Small intestine (tissue), 16 donors: Measurements from ENCODE around the gene ATOSA. TPM values are rescaled to one million over a fixed set of nuclear protein-coding genes. Genes with fewer than 3 reads are reported as not detected.
A peak's percentile ranks its signal among the peaks of the same experiment; 100 is the strongest.

Source experiments
- DNase-seq, 2 donors: peaks; one replicate each; pipeline versions ENCODE4 v3.0.0 to v3.0.0-alpha.2; 2013
- FAIRE-seq: peaks from 2 replicates; lab custom pipeline; 2012; peaks lifted over from hg19 to GRCh38; lab: Jason Lieb, UNC
- H3K27ac ChIP-seq, 3 donors: one replicate each; pipeline ENCODE4 v1.5.1; 2013; ENCODE audit warnings: low read length in 2 of 3, mild to moderate bottlenecking in 2 of 3, control low read depth in 1 of 3, inconsistent platforms in 1 of 3, low read depth in 1 of 3, moderate library complexity in 1 of 3
- H3K27me3 ChIP-seq, 3 donors: one replicate each; pipeline ENCODE4 v1.6.1; 2013; ENCODE audit warnings: low read length in 3 of 3, inconsistent platforms in 1 of 3; ENCODE audit not compliant: control insufficient read depth in 3 of 3, insufficient read depth in 3 of 3
- H3K36me3 ChIP-seq, 3 donors: one replicate each; pipeline ENCODE4 v1.6.1; 2013; ENCODE audit warnings: low read length in 3 of 3, inconsistent platforms in 1 of 3, low read depth in 1 of 3, mild to moderate bottlenecking in 1 of 3, moderate library complexity in 1 of 3; ENCODE audit not compliant: control insufficient read depth in 3 of 3, insufficient read depth in 2 of 3
- H3K4me1 ChIP-seq, 3 donors: one replicate each; pipeline ENCODE4 v1.6.1; 2013; ENCODE audit warnings: low read length in 2 of 3, inconsistent platforms in 1 of 3, low read depth in 1 of 3, mild to moderate bottlenecking in 1 of 3, moderate library complexity in 1 of 3; ENCODE audit not compliant: control insufficient read depth in 3 of 3, insufficient read depth in 2 of 3
- H3K4me3 ChIP-seq, 3 donors: one replicate each; pipeline ENCODE4 v1.5.1; 2013; ENCODE audit warnings: low read length in 3 of 3, control low read depth in 1 of 3, inconsistent platforms in 1 of 3, low read depth in 1 of 3, mild to moderate bottlenecking in 1 of 3, moderate library complexity in 1 of 3
- H3K9me3 ChIP-seq, 2 donors: one replicate each; pipeline ENCODE4 v1.6.1; 2013; ENCODE audit warnings: low read depth in 1 of 2, low read length in 1 of 2; ENCODE audit not compliant: control insufficient read depth in 2 of 2, insufficient read depth in 1 of 2
- WGBS, 3 donors: extraction: QIAGEN DNeasy Blood & Tissue Kit; methylation state at CpG; one replicate each; pipeline ENCODE4 v1.1.7; 2013; 5-methylcytosine and 5-hydroxymethylcytosine counted together
- long read RNA-seq, 10 donors: transcript quantifications; one replicate each; lab custom pipeline, GENCODE V29; 2026
- polyA plus RNA-seq, 4 donors: library from polyadenylated mRNA; stranded (reverse) in 3 of 4; unstranded in 1 of 4; fragments of 200-250 nt in 3 of 4; fragments of 120-200 nt in 1 of 4; gene quantifications; one replicate each; pipeline versions ENCODE4 v1.2.1 to v1.2.3, GENCODE V29; 2013
- donor health status: healthy with polysubstance abuse.
- donor health status: control.
- donor health status: control.
- donor health status: Bipolar disorder and iron deficiency.
- donor health status: healthy.

Gene ATOSA, protein sequence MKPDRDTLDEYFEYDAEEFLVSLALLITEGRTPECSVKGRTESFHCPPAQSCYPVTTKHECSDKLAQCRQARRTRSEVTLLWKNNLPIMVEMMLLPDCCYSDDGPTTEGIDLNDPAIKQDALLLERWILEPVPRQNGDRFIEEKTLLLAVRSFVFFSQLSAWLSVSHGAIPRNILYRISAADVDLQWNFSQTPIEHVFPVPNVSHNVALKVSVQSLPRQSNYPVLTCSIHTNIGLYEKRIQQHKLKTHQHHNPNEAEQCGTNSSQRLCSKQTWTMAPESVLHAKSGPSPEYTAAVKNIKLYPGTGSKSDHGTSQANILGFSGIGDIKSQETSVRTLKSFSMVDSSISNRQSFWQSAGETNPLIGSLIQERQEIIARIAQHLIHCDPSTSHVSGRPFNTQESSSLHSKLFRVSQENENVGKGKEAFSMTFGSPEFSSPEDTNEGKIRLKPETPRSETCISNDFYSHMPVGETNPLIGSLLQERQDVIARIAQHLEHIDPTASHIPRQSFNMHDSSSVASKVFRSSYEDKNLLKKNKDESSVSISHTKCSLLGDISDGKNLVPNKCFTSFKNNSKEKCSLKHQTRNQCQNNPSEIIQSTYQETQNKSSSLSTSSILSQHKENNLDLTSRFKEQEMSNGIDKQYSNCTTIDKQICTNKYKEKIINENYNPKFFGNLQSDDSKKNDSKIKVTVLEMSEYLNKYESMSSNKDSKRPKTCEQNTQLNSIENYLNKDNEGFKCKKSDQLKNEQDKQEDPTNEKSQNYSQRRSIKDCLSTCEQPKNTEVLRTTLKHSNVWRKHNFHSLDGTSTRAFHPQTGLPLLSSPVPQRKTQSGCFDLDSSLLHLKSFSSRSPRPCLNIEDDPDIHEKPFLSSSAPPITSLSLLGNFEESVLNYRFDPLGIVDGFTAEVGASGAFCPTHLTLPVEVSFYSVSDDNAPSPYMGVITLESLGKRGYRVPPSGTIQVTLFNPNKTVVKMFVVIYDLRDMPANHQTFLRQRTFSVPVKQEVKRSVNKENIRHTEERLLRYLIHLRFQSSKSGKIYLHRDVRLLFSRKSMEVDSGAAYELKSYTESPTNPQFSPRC
- 10 to 100 TPM; 13.4 to 38.6 (median 25.0) TPM for polyA plus RNA-seq
- long read RNA-seq, donor 1 = 0 reads
- long read RNA-seq, donor 2 = 0 reads
- long read RNA-seq, donor 3, partial matches to known transcripts = 0 of 3 reads
- long read RNA-seq, donor 3, other reads (novel, unspliced or antisense) = 0 of 3 reads
- long read RNA-seq, donor 4 = 0 reads
- long read RNA-seq, donor 5 = 0 reads
- long read RNA-seq, donor 6, partial matches to known transcripts = 0 of 1 reads
- long read RNA-seq, donor 6, other reads (novel, unspliced or antisense) = 0 of 1 reads
- long read RNA-seq, donor 7, partial matches to known transcripts = 0 of 4 reads
- long read RNA-seq, donor 7, other reads (novel, unspliced or antisense) = 0 of 4 reads
- long read RNA-seq, donor 8 = 0 reads
- long read RNA-seq, donor 9 = 0 reads
- long read RNA-seq, donor 10, partial matches to known transcripts = 5 of 9 reads
- long read RNA-seq, donor 10, other reads (novel, unspliced or antisense) = 0 of 9 reads

- WGBS, 3 donors = 0 to 1% (median 1%) methylated on average over 37 to 54 of the region's 55 CpGs
- peak; percentile 91 to 95 for DNase-seq
- H3K9me3 ChIP-seq = no peaks in the 10 kb centered on the region
- H3K4me3 ChIP-seq = peak within 1 kb of the TSS; percentile 66 to 98 (median 87)
- no peaks in the 10 kb centered on the region for H3K27me3 ChIP-seq
- no peak for FAIRE-seq
- H3K27ac ChIP-seq = peak within 1 kb of the TSS; percentile 95 to 99 (median 96)
- peaks cover 0 to 6% (median 0%) of the 10 kb centered on the region in 3 donors for H3K4me1 ChIP-seq
- H3K36me3 ChIP-seq = no peaks in the 10 kb centered on the region
These were observed at the start of gene ATOSA for GRCh38 chr15:52679232-52680040. Gene ATOSA (minus strand): TSS chr15:52679388. CDS start chr15:52678021, 1,367 bp downstream.

DNA sequence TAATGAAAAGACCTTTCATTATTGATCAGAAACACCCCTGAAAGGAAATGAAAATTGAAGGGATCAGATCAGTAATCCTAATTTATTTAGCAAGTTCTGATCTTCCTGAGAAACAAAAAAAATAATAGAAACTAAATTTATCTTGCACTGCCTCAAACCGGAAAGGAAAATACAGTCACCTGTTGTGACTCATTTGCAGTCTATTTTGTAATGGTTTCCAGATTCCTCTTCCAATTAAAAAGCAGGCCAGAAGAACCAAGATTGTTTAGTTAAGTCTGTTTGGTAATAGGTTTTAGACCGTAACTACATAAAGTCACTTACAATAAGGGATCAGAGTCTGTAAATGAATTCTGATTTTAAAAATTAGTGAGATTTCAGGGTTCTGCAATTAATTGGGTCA lies 49.7 kb upstream of the ATOSA start:
- Histone ChIP-seq H3K4me3 (no peak overlapping the region), H3K36me3 (no peaks in the 10 kb centered on the region), H3K27ac (no peak overlapping the region), H3K9me3 (no peaks in the 10 kb centered on the region), H3K27me3 (peaks cover 0 to 3% (median 0%) of the 10 kb centered on the region in 3 donors), H3K4me1 (no peaks in the 10 kb centered on the region)
- no peak for DNase-seq
- WGBS, 3 donors = 77 to 78% (median 77%) methylated on average over 2 of the region's 2 CpGs
- FAIRE-seq = no peak

DNA sequence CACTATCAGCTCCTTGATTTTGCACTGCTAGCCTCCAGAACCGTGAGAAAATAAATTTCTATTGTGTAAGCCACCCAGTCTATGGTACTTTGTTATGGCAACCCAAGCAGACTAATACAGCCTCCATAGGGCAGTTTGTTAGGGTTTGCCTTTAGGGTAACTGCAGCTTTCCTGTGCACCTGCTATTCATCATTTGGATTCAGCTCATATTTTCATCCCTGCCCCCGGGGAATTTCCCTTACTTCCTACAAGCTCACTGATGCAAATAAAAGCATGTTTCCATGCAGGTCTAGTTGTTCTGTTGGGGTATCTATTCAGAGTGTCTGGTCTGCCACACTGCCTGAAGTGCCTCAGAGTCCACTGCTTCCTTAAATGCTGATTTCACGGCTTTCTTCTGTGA lies 48.6 kb upstream of the ATOSA start:
- Histone ChIP-seq H3K27me3 (peaks cover 0 to 3% (median 0%) of the 10 kb centered on the region in 3 donors), H3K4me3 (no peak overlapping the region), H3K27ac (no peak overlapping the region), H3K9me3 (no peaks in the 10 kb centered on the region), H3K4me1 (no peaks in the 10 kb centered on the region), H3K36me3 (no peaks in the 10 kb centered on the region)
- DNase-seq = no peak
- WGBS, 3 donors = 68 to 83% (median 68%) methylated on average over 3 of the region's 3 CpGs
- no peak for FAIRE-seq

GRCh38 chr15:52726195-52726594 lies 47.0 kb upstream of the ATOSA start:
- Histone ChIP-seq H3K4me1 (no peaks in the 10 kb centered on the region), H3K9me3 (no peaks in the 10 kb centered on the region), H3K27me3 (peaks cover 0 to 3% (median 0%) of the 10 kb centered on the region in 3 donors), H3K4me3 (no peak overlapping the region), H3K36me3 (no peaks in the 10 kb centered on the region), H3K27ac (no peak overlapping the region)
- WGBS, 3 donors = 85 to 91% (median 91%) methylated on average over 2 of the region's 2 CpGs
- FAIRE-seq (no peak), DNase-seq (no peak)

DNA sequence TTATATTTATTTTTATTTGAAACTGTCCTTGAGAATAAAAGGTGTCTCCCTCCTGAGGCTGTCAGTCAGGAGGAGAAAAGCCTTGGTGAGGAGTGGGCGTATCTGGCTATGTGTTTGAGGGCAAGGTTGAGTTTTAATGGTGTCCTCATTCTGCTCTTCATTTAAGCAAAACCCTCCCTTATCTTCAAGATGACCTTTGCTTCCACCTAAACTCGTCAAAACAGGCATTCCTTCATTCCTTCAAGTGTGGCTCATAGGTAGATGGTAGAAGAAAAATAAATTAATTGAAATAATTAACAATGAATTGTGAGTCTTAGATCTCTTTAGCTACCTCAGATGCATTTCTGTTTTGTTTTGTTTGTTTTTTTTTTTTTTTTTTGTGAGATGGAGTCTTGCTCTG lies 39.4 kb upstream of the ATOSA start:
- H3K9me3 ChIP-seq = no peaks in the 10 kb centered on the region
- no peak overlapping the region for H3K4me3 ChIP-seq
- DNase-seq (no peak), FAIRE-seq (no peak)
- H3K27ac ChIP-seq = no peak overlapping the region
- 20 to 60% (median 35%) methylated on average over 2 of the region's 2 CpGs for WGBS, 3 donors
- no peaks in the 10 kb centered on the region for H3K36me3 ChIP-seq
- no peaks in the 10 kb centered on the region for H3K4me1 ChIP-seq
- H3K27me3 ChIP-seq = peaks cover 0 to 2% (median 0%) of the 10 kb centered on the region in 3 donors

GRCh38 chr15:52717924-52718323 lies 38.7 kb upstream of the ATOSA start:
- FAIRE-seq = no peak
- WGBS, 3 donors = 84 to 91% (median 88%) methylated on average over 6 of the region's 6 CpGs
- no peak for DNase-seq
- Histone ChIP-seq H3K4me1 (no peaks in the 10 kb centered on the region), H3K9me3 (no peaks in the 10 kb centered on the region), H3K36me3 (no peaks in the 10 kb centered on the region), H3K27ac (no peak overlapping the region), H3K4me3 (no peak overlapping the region), H3K27me3 (peaks cover 0 to 2% (median 0%) of the 10 kb centered on the region in 3 donors)

DNA sequence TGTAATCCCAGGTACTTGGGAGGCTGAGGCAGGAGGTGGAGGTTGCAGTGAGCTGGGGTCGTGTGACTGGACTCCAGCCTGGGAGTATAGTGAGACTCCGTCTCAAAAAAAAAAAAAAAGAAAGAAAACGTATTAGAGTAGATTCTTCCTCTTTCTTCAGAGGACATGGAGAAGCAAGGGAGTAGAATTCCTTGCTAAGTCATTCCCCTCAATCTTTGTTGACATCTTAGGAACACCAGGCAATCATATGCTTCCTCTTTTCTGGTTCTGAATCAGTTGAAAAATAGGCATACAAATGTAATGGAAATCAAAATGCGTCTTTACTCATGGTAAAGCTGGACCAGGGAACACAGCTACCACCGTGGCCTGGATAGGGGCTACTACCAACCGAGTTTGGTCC lies 38.3 kb upstream of the ATOSA start:
- 84 to 90% (median 85%) methylated on average over 6 of the region's 6 CpGs for WGBS, 3 donors
- H3K36me3 ChIP-seq = no peaks in the 10 kb centered on the region
- H3K27me3 ChIP-seq = peaks cover 0 to 2% (median 0%) of the 10 kb centered on the region in 3 donors
- DNase-seq = no peak
- H3K4me3 ChIP-seq = no peak overlapping the region
- no peaks in the 10 kb centered on the region for H3K4me1 ChIP-seq
- no peak overlapping the region for H3K27ac ChIP-seq
- FAIRE-seq = no peak
- no peaks in the 10 kb centered on the region for H3K9me3 ChIP-seq
